HEK293T (cell line): Measurements from ENCODE around the gene WWOX.

Experiments used
- ARNT ChIP-seq: fragments of 450-650 bp; IDR thresholded peaks from 2 replicates; pipeline ENCODE4 v1.6.1; 2017; ENCODE audit warnings: mild to moderate bottlenecking
- NFRKB ChIP-seq: fragments of 450-650 bp; IDR thresholded peaks from 2 replicates; pipeline ENCODE4 v1.6.1; 2016; ENCODE audit warnings: mild to moderate bottlenecking, moderate library complexity

- TF ChIP-seq NFRKB (no peak), ARNT (no peak)
Observed at GRCh38 chr16:78633551-78633950, 534.1 kb downstream of the WWOX start.
